Upper lobe of left lung (tissue), 6 donors: Measurements from ENCODE around the gene RRAD. TPM values are rescaled to one million over a fixed set of nuclear protein-coding genes. Genes with fewer than 3 reads are reported as not detected.

Experiments
- ATAC-seq, 2 donors: fragments of 200-7000 bp; cut with Tn5 transposase; one replicate each; pipeline ENCODE4 v1.9.1; 2022; ENCODE audit warnings: mild to moderate bottlenecking in 2 of 2, moderate library complexity in 2 of 2; ENCODE audit not compliant: low FRiP score in 2 of 2
- DNase-seq, 2 donors: peaks; one replicate each; pipeline ENCODE4 v3.0.0-alpha.2; 2019 to 2020
- H3K27ac ChIP-seq, 4 donors: fragments of 200-600 bp; sonication (generic); one replicate each; pipeline ENCODE4 v1.5.1; 2016 to 2019
- H3K27me3 ChIP-seq, 4 donors: fragments of 200-600 bp; sonication (generic); one replicate each; pipeline ENCODE4 v1.5.1; 2017 to 2019
- H3K36me3 ChIP-seq, 4 donors: fragments of 200-600 bp; sonication (generic); one replicate each; pipeline ENCODE4 v1.5.1; 2016 to 2019
- H3K4me1 ChIP-seq, 4 donors: fragments of 200-600 bp; sonication (generic); one replicate each; pipeline ENCODE4 v1.5.1; 2018 to 2019
- H3K4me3 ChIP-seq, 4 donors: fragments of 200-600 bp; sonication (generic); one replicate each; pipeline ENCODE4 v1.5.1; 2017 to 2019; ENCODE audit warnings: mild to moderate bottlenecking in 2 of 4, moderate library complexity in 1 of 4
- H3K9me3 ChIP-seq, 4 donors: fragments of 200-600 bp; sonication (generic); one replicate each; pipeline ENCODE4 v1.5.1; 2018 to 2019
- CTCF ChIP-seq, 6 experiments: fragments of 450-650 bp in 4 of 6; fragments of 200-600 bp in 2 of 6; sonication (generic) in 2 of 6; IDR thresholded peaks; one replicate each; pipeline ENCODE4 v1.5.1; 2016 to 2019; ENCODE audit warnings: antibody characterized with exemption in 6 of 6
- EP300 ChIP-seq, 4 donors: sonication (generic); formaldehyde crosslinking; IDR thresholded peaks; one replicate each; pipeline ENCODE4 v1.5.1; 2017; ENCODE audit warnings: antibody characterized with exemption in 4 of 4, control low read depth in 2 of 4
- POLR2A ChIP-seq, 4 donors: fragments of 450-650 bp; IDR thresholded peaks; one replicate each; pipeline ENCODE4 v1.5.1; 2016 to 2017; ENCODE audit warnings: antibody characterized with exemption in 4 of 4, mild to moderate bottlenecking in 2 of 4
- POLR2AphosphoS5 ChIP-seq, 2 donors: sonication (generic); formaldehyde crosslinking; IDR thresholded peaks; one replicate each; pipeline ENCODE4 v1.5.1; 2017; ENCODE audit warnings: antibody characterized with exemption in 2 of 2
- WGBS, 2 donors: methylation state at CpG; one replicate each; pipeline ENCODE4 v1.1.5; 2017 to 2018; 5-methylcytosine and 5-hydroxymethylcytosine counted together
- total RNA-seq, 6 donors: library from RNA; depleted of rRNA in 4 of 6; stranded (reverse); fragments of >200 nt in 4 of 6; gene quantifications; one replicate each; pipeline versions ENCODE4 v1.1.0 to v1.2.1, GENCODE V29; 2016 to 2021
- donor health status: DM: no; HTN: no; CAD: no; lungs with moderate emphysema.
- donor health status: DM: no; HTN: yes; CAD: no; lungs with severe emphysema.

Gene RRAD
- total RNA-seq, 6 donors from 2014 or later = 13.8 to 50.3 (median 47.0) TPM

- Histone ChIP-seq H3K27ac (peak overlapping the region in 1 of 4 donors; percentile 11), H3K4me3 (no peak overlapping the region), H3K9me3 (no peaks in the 10 kb centered on the region), H3K36me3 (peaks cover 0 to 8% (median 4%) of the 10 kb centered on the region in 4 donors), H3K4me1 (peaks cover 13 to 23% (median 14%) of the 10 kb centered on the region in 4 donors), H3K27me3 (peaks cover 0 to 14% (median 7%) of the 10 kb centered on the region in 4 donors)
- no peak for DNase-seq
- WGBS, 2 donors = 44% methylated on average over 2 of the region's 2 CpGs; no CpG with 5 or more reads in 1 of the 2 donors
- no peak for ATAC-seq
- no peak for TF ChIP-seq POLR2AphosphoS5 (IDR thresholded peaks at IDR 0.05)
- TF ChIP-seq POLR2A (IDR thresholded peaks at IDR 0.05) = no peak
- no peak for TF ChIP-seq CTCF (IDR thresholded peaks at IDR 0.05)
- TF ChIP-seq EP300 (IDR thresholded peaks at IDR 0.05) = no peak
Observed at GRCh38 chr16:66920299-66920590, 5.1 kb downstream of the RRAD start.

- H3K36me3 ChIP-seq = peaks cover 0 to 8% (median 4%) of the 10 kb centered on the region in 4 donors
- ATAC-seq = no peak
- no peaks in the 10 kb centered on the region for H3K9me3 ChIP-seq
- TF ChIP-seq POLR2A (IDR thresholded peaks at IDR 0.05) = no peak
- TF ChIP-seq POLR2AphosphoS5 (IDR thresholded peaks at IDR 0.05) = no peak
- TF ChIP-seq CTCF (IDR thresholded peaks at IDR 0.05) = no peak
- TF ChIP-seq EP300 (IDR thresholded peaks at IDR 0.05) = no peak
- H3K4me1 ChIP-seq = peaks cover 9 to 17% (median 10%) of the 10 kb centered on the region in 4 donors
- 66 to 80% methylated on average over 1 to 5 of the region's 5 CpGs for WGBS, 2 donors
- no peak overlapping the region for H3K4me3 ChIP-seq
- no peak for DNase-seq
- H3K27ac ChIP-seq = peak overlapping the region in 2 of 4 donors; percentile 11 to 26
- peaks cover 0 to 9% (median 2%) of the 10 kb centered on the region in 4 donors for H3K27me3 ChIP-seq
Observed at GRCh38 chr16:66919569-66920298, 5.6 kb downstream of the RRAD start.

GRCh38 chr16:66918803-66919568 is 6.3 kb downstream of the RRAD start, which contains the start of gene CDH16:
CDH16 (minus strand) TSS chr16:66918885; CDS start chr16:66918065, 820 bp downstream.
- H3K36me3 ChIP-seq = peaks cover 0 to 8% (median 4%) of the 10 kb centered on the region in 4 donors
- no peaks in the 10 kb centered on the region for H3K9me3 ChIP-seq
- peaks cover 5 to 10% (median 6%) of the 10 kb centered on the region in 4 donors for H3K4me1 ChIP-seq
- H3K27me3 ChIP-seq = peaks cover 0 to 1% (median 0%) of the 10 kb centered on the region in 4 donors
- DNase-seq (no peak), ATAC-seq (no peak)
- no peak within 1 kb of the TSS for H3K4me3 ChIP-seq
- TF ChIP-seq POLR2A (IDR thresholded peaks at IDR 0.05) (no peak), POLR2AphosphoS5 (IDR thresholded peaks at IDR 0.05) (no peak), EP300 (IDR thresholded peaks at IDR 0.05) (no peak), CTCF (IDR thresholded peaks at IDR 0.05) (no peak)
- WGBS, 2 donors = 58 to 66% methylated on average over 6 of the region's 7 CpGs
- peak within 1 kb of the TSS in 2 of 4 donors; percentile 11 to 26 for H3K27ac ChIP-seq

GRCh38 chr16:66918355-66918754 is 7.0 kb downstream of the RRAD start:
- peaks cover 0 to 8% (median 4%) of the 10 kb centered on the region in 4 donors for H3K36me3 ChIP-seq
- H3K4me3 ChIP-seq = no peak overlapping the region
- TF ChIP-seq EP300 (IDR thresholded peaks at IDR 0.05) (no peak), POLR2AphosphoS5 (IDR thresholded peaks at IDR 0.05) (no peak), POLR2A (IDR thresholded peaks at IDR 0.05) (no peak), CTCF (IDR thresholded peaks at IDR 0.05) (no peak)
- WGBS, 2 donors = 85 to 94% methylated on average over 3 to 6 of the region's 6 CpGs
- H3K4me1 ChIP-seq = peaks cover 0 to 4% (median 1%) of the 10 kb centered on the region in 4 donors
- DNase-seq = no peak
- no peak overlapping the region for H3K27ac ChIP-seq
- no peaks in the 10 kb centered on the region for H3K27me3 ChIP-seq
- no peaks in the 10 kb centered on the region for H3K9me3 ChIP-seq
- ATAC-seq = no peak
